Measurements from ENCODE around the gene MICOS13. TPM values are rescaled to one million over a fixed set of nuclear protein-coding genes. Genes with fewer than 3 reads are reported as not detected.

MICOS13 gene
- total RNA-seq, 1 donor from 2014 or later = 67.6 TPM

DNA sequence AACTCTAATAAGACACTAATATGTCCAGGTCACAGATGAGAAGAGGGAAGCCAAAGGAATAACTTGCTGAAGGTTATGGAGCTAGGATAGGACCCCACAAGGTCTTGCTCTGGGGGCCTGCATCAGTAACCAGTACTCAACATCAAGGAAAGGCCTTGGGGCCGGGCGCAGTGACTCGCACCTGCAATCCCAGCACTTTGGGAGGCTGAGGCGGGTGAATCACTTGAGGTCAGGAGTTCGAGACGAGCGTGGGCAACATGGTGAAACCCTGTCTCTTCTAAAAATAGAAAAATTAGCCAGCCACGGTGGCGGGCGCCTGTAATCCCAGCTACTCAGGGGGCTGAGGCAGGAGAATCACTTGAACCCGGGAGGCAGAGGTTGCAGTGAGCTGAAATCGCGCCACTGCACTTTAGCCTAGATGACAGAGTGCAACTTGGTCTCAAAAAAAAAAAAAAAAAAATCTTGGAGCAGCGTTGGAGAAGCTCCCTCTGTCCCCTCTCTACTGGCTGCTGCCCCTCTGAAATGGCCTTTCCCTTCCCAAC lies 37.8 kb upstream of the MICOS13 start:
- DNase-seq (ENCODE audit: low read depth) = no peak
- H3K4me3 ChIP-seq (ENCODE audit: low read depth, low read length) = peak overlapping the region; percentile 93
- TF ChIP-seq, protein P1, sequence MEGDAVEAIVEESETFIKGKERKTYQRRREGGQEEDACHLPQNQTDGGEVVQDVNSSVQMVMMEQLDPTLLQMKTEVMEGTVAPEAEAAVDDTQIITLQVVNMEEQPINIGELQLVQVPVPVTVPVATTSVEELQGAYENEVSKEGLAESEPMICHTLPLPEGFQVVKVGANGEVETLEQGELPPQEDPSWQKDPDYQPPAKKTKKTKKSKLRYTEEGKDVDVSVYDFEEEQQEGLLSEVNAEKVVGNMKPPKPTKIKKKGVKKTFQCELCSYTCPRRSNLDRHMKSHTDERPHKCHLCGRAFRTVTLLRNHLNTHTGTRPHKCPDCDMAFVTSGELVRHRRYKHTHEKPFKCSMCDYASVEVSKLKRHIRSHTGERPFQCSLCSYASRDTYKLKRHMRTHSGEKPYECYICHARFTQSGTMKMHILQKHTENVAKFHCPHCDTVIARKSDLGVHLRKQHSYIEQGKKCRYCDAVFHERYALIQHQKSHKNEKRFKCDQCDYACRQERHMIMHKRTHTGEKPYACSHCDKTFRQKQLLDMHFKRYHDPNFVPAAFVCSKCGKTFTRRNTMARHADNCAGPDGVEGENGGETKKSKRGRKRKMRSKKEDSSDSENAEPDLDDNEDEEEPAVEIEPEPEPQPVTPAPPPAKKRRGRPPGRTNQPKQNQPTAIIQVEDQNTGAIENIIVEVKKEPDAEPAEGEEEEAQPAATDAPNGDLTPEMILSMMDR (conservative IDR thresholded peaks at IDR 0.05; ENCODE audit: low read depth, low read length) = no peak

DNA sequence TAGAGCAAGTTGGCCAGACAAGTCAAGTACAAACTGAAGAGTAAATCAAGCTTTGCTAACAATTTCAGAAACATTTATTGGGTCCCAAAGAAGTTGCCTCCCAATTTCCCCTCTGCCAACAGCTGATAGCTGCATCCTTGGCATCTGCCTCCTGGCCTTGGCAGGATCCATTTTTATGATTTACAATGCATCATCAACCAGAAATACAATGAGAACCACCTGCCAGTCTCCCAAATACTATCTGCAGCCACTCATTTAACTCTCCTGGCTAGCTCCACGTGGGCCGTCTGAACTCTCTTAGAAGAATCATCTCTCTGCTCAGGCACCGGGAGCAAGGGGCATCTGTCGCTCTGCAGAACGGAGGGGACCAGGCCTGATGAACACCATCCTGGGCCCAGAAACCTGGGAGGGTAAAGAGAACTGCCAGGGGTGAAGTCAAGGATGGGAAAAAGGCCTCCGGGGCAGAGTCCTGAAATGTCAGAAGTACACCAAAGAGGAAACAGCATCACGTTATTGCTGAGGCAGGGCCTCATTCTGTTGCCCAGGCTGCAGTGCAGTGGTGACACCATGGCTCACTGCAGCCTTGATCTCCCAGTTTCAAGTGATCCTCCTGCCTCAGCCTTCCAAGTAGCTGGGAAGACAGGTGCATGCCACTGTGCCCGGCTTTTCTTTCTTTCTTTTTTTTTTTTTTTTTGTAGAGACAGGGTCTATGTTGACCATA lies 37.1 kb upstream of the MICOS13 start:
- peak overlapping the region; percentile 93 for H3K4me3 ChIP-seq (ENCODE audit: low read depth, low read length)

DNA sequence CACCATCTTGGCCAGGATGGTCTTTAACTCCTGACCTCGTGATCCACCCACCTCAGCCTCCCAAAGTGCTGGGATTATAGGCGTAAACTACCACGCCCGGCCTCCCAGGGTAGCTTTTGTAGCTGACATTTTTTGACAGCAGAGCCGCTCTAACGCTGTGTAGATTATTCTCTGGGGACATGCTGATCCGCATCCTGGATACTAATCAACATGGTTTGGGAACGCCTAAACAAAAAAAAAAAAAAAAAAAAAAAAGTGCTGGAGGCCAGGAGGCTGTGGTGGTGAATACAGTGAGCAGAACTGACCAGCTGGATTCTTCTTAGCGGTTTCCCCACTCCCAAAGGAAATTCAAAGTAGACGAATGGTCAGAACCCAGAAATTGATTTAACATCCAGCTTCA lies 34.5 kb upstream of the MICOS13 start:
- no peak for DNase-seq (ENCODE audit: low read depth)
- TF ChIP-seq, protein P1 (conservative IDR thresholded peaks at IDR 0.05; ENCODE audit: low read depth, low read length) = no peak
- no peak overlapping the region for H3K4me3 ChIP-seq (ENCODE audit: low read depth, low read length)

More for the DNA sequence above, 37.1 kb upstream of the MICOS13 start:
- TF ChIP-seq, protein P1 (conservative IDR thresholded peaks at IDR 0.05; ENCODE audit: low read depth, low read length) = no peak
- DNase-seq (ENCODE audit: low read depth) = no peak

DNA sequence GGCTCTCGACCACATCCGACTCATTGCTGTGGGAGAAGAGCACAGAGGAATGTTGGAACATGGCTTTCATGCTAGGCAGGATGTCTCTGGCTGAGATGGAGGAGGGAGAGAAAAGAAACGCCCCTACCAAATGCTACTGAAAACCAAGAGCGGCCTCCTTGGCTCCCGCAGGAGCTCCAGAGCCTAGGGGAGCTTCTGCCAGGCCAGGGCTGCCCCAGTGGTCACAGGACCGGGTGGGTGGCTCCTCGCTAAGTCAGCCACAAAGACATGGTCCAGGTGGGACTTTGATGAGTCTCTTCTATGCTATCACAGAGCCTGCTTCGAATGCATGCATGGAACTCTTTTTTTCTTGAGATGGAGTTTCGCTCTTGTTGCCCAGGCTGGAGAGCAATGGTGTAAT lies 32.9 kb upstream of the MICOS13 start:
- H3K4me3 ChIP-seq (ENCODE audit: low read depth, low read length) = no peak overlapping the region
- TF ChIP-seq, protein P1 (conservative IDR thresholded peaks at IDR 0.05; ENCODE audit: low read depth, low read length) = no peak
- DNase-seq (ENCODE audit: low read depth) = no peak

DNA sequence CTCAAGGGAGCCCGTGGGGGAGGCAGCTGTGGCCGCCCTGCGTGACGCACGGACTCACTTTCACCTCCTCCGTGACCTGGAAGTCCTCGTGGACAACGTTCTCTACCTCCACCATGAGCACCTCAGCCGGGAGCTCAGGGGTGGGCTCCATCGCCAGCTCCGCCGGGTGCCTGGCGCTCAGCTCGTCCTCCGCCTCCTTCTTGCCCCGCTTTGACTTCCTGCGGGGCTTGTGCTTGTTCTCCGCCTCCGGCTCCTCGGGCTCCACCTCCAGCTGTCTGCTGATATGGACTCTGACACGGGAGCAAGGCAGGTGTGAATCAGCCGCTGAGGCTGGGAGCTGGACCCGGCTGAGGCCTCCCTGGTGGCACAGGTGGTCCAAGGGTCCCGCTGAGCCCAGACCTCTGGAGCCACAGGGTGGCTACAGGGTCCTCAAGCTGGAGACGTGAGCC lies 31.4 kb upstream of the MICOS13 start:
- TF ChIP-seq, protein P1 (conservative IDR thresholded peaks at IDR 0.05; ENCODE audit: low read depth, low read length) = no peak
- DNase-seq (ENCODE audit: low read depth) = no peak
- H3K4me3 ChIP-seq (ENCODE audit: low read depth, low read length) = no peak overlapping the region

DNA sequence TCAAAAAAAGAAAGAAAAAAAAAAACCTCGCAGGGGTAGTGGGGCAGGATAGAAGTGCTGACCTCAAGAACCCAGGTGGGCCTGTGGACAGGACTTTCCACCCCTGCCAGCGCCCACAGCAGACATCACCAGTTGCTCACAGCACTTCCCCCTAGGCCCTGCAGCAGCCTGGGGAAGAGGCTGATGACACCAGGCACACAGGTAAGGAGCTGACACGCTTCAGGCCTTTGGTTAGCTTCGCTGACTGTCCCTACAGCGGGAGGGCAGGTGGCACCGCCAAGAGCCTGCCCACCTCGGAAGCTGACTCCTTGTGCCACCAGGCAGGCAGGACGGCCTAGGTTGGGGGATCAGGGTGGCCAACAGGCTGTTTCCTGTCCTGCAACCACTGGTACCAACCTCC lies 30.7 kb upstream of the MICOS13 start:
- no peak for DNase-seq (ENCODE audit: low read depth)
- TF ChIP-seq, protein P1 (conservative IDR thresholded peaks at IDR 0.05; ENCODE audit: low read depth, low read length) = no peak
- H3K4me3 ChIP-seq (ENCODE audit: low read depth, low read length) = no peak overlapping the region

Measured in epithelial cell of proximal tubule (primary cell).